Duodenal mucosa (tissue), 2 donors: ENCODE measurements around the gene QRFP.

ENCODE experiments used
- H3K27ac ChIP-seq: one replicate; pipeline ENCODE4 v1.7.0; 2013; ENCODE audit warnings: low read depth, low read length
- H3K27me3 ChIP-seq, 2 donors: one replicate each; pipeline ENCODE4 v1.7.0; 2013; ENCODE audit warnings: low read length in 2 of 2, control low read depth in 1 of 2; ENCODE audit not compliant: insufficient read depth in 2 of 2, control insufficient read depth in 1 of 2
- H3K36me3 ChIP-seq, 2 donors: one replicate each; pipeline ENCODE4 v1.7.0; 2013; ENCODE audit warnings: low read length in 2 of 2, control low read depth in 1 of 2; ENCODE audit not compliant: insufficient read depth in 2 of 2, control insufficient read depth in 1 of 2
- H3K4me1 ChIP-seq, 2 donors: one replicate each; pipeline ENCODE4 v1.7.0; 2013; ENCODE audit warnings: low read length in 2 of 2, control low read depth in 1 of 2; ENCODE audit not compliant: insufficient read depth in 2 of 2, control insufficient read depth in 1 of 2
- H3K4me3 ChIP-seq, 2 donors: one replicate each; pipeline ENCODE4 v1.7.0; 2013; ENCODE audit warnings: low read length in 2 of 2, low read depth in 1 of 2
- H3K9ac ChIP-seq, 2 donors: one replicate each; pipeline ENCODE4 v1.7.0; 2013; ENCODE audit warnings: low read length in 2 of 2, low read depth in 1 of 2
- H3K9me3 ChIP-seq, 2 donors: one replicate each; pipeline ENCODE4 v1.7.0; 2013; ENCODE audit warnings: low read length in 2 of 2, control low read depth in 1 of 2; ENCODE audit not compliant: control insufficient read depth in 1 of 2

Gene QRFP

GRCh38 chr9:130847306-130848217, 49.0 kb downstream of the QRFP start:
- peak overlapping the region; percentile 79 for H3K27ac ChIP-seq
- no peaks in the 10 kb centered on the region for H3K36me3 ChIP-seq
- H3K9me3 ChIP-seq = no peaks in the 10 kb centered on the region
- H3K27me3 ChIP-seq = no peaks in the 10 kb centered on the region
- no peak overlapping the region for H3K9ac ChIP-seq
- peaks cover 4 to 11% of the 10 kb centered on the region in 2 donors for H3K4me1 ChIP-seq
- H3K4me3 ChIP-seq = no peak overlapping the region

GRCh38 chr9:130846487-130847305, 49.9 kb downstream of the QRFP start:
- Histone ChIP-seq H3K4me1 (peaks cover 4 to 19% of the 10 kb centered on the region in 2 donors), H3K36me3 (no peaks in the 10 kb centered on the region)

GRCh38 chr9:130845901-130846481, 50.6 kb downstream of the QRFP start:
- H3K27ac ChIP-seq = peak overlapping the region; percentile 77
- H3K9ac ChIP-seq = no peak overlapping the region
- H3K4me1 ChIP-seq = peaks cover 4 to 20% of the 10 kb centered on the region in 2 donors
- no peaks in the 10 kb centered on the region for H3K9me3 ChIP-seq
- no peaks in the 10 kb centered on the region for H3K36me3 ChIP-seq
- H3K27me3 ChIP-seq = no peaks in the 10 kb centered on the region
- H3K4me3 ChIP-seq = no peak overlapping the region

More at GRCh38 chr9:130846487-130847305, 49.9 kb downstream of the QRFP start:
- Histone ChIP-seq H3K4me3 (no peak overlapping the region), H3K27ac (peak overlapping the region; percentile 77), H3K27me3 (no peaks in the 10 kb centered on the region), H3K9ac (peak overlapping the region in 1 of 2 donors; percentile 13), H3K9me3 (no peaks in the 10 kb centered on the region)

GRCh38 chr9:130845254-130845653, 51.4 kb downstream of the QRFP start:
- no peak overlapping the region for H3K4me3 ChIP-seq
- H3K4me1 ChIP-seq = peaks cover 5 to 20% of the 10 kb centered on the region in 2 donors
- H3K9ac ChIP-seq = no peak overlapping the region
- no peaks in the 10 kb centered on the region for H3K36me3 ChIP-seq
- no peaks in the 10 kb centered on the region for H3K9me3 ChIP-seq
- no peaks in the 10 kb centered on the region for H3K27me3 ChIP-seq
- no peak overlapping the region for H3K27ac ChIP-seq

- no peak overlapping the region for H3K9ac ChIP-seq
- H3K4me1 ChIP-seq = peaks cover 15 to 22% of the 10 kb centered on the region in 2 donors
- no peak overlapping the region for H3K27ac ChIP-seq
- no peak overlapping the region for H3K4me3 ChIP-seq
- no peaks in the 10 kb centered on the region for H3K27me3 ChIP-seq
- H3K36me3 ChIP-seq = no peaks in the 10 kb centered on the region
- no peaks in the 10 kb centered on the region for H3K9me3 ChIP-seq
Measured at GRCh38 chr9:130844044-130844451, 52.6 kb downstream of the QRFP start.

GRCh38 chr9:130843049-130843908, 53.3 kb downstream of the QRFP start:
- no peaks in the 10 kb centered on the region for H3K9me3 ChIP-seq
- H3K9ac ChIP-seq = no peak overlapping the region
- no peak overlapping the region for H3K27ac ChIP-seq
- peaks cover 15 to 23% of the 10 kb centered on the region in 2 donors for H3K4me1 ChIP-seq
- no peaks in the 10 kb centered on the region for H3K27me3 ChIP-seq
- no peak overlapping the region for H3K4me3 ChIP-seq
- no peaks in the 10 kb centered on the region for H3K36me3 ChIP-seq
